IMR-90 (cell line): Measurements from ENCODE around the gene METTL21C. TPM values are rescaled to one million over a fixed set of nuclear protein-coding genes. Genes with fewer than 3 reads are reported as not detected.

ENCODE experiments used
- ATAC-seq: fragments of 200-7000 bp; cut with Tn5 transposase; 2 replicates; pipeline ENCODE4 v1.9.1; 2020; ENCODE audit warnings: low read depth, mild to moderate bottlenecking, moderate library complexity
- BruUV-seq: library from RNA; stranded (reverse); fragments of 400-500 nt; replicated peaks from 2 replicates; lab custom pipeline; 2021; lab: Mats Ljungman, UMichigan
- CTCF ChIA-PET: fragments of 300-600 bp; formaldehyde crosslinking; extraction: SDS; loops from one replicate; lab custom pipeline; 2021; ENCODE audit warnings: antibody characterized with exemption; lab: Yijun Ruan, JAX
- POLR2A ChIA-PET: fragments of 300-600 bp; sonication (Branson Sonifier 250); formaldehyde crosslinking; loops from one replicate; lab custom pipeline; 2022; ENCODE audit warnings: antibody characterized with exemption; ENCODE audit not compliant: unreplicated experiment; lab: Charles Lee
- DNase-seq: peaks from one replicate; pipeline ENCODE4 v3.0.0; 2013
- H2AFZ ChIP-seq: replicated peaks from 2 replicates; pipeline ENCODE3; 2013; ENCODE audit warnings: low read length, mild to moderate bottlenecking; ENCODE audit not compliant: poor library complexity
- H2AK5ac ChIP-seq: 2 replicates; pipeline ENCODE4 v1.6.1; 2013; ENCODE audit warnings: low read depth, low read length, inconsistent platforms
- H2AK9ac ChIP-seq: replicated peaks from 2 replicates; pipeline ENCODE3; 2013; ENCODE audit warnings: mild to moderate bottlenecking, low read depth, low read length, moderate library complexity; ENCODE audit not compliant: poor library complexity
- H2BK120ac ChIP-seq: 2 replicates; pipeline ENCODE4 v1.6.1; 2013; ENCODE audit warnings: low read depth, low read length, inconsistent platforms
- H2BK15ac ChIP-seq: 3 replicates; pipeline ENCODE4 v1.6.1; 2013; ENCODE audit warnings: low read depth, low read length, inconsistent platforms
- H2BK20ac ChIP-seq: 2 replicates; pipeline ENCODE4 v1.6.1; 2013; ENCODE audit warnings: low read depth, mild to moderate bottlenecking, inconsistent platforms, low read length, moderate library complexity
- H2BK5ac ChIP-seq: 2 replicates; pipeline ENCODE4 v1.6.1; 2013; ENCODE audit warnings: mild to moderate bottlenecking, low read depth, low read length, inconsistent platforms; ENCODE audit not compliant: poor library complexity, severe bottlenecking
- H3K14ac ChIP-seq: replicated peaks from 2 replicates; pipeline ENCODE4 v1.6.1; 2013; ENCODE audit warnings: low read depth, low read length, inconsistent platforms
- H3K18ac ChIP-seq: 2 replicates; pipeline ENCODE4 v1.6.1; 2013; ENCODE audit warnings: low read depth, low read length, control low read depth
- H3K23ac ChIP-seq: 2 replicates; pipeline ENCODE4 v1.6.1; 2013; ENCODE audit warnings: low read depth, low read length, inconsistent platforms
- H3K27ac ChIP-seq: 2 replicates; pipeline ENCODE4 v1.5.1; 2013; ENCODE audit warnings: mild to moderate bottlenecking, control low read depth, low read length; ENCODE audit not compliant: insufficient read depth
- H3K27me3 ChIP-seq: 2 replicates; pipeline ENCODE4 v1.6.1; 2013; ENCODE audit warnings: low read length; ENCODE audit not compliant: control insufficient read depth, insufficient read depth
- H3K36me3 ChIP-seq: 2 replicates; pipeline ENCODE4 v1.6.1; 2013; ENCODE audit warnings: low read length, mixed read lengths; ENCODE audit not compliant: control insufficient read depth, insufficient read depth
- H3K4ac ChIP-seq: 2 replicates; pipeline ENCODE4 v1.6.1; 2013; ENCODE audit warnings: low read depth, low read length, inconsistent platforms
- H3K4me1 ChIP-seq: 2 replicates; pipeline ENCODE4 v1.6.1; 2013; ENCODE audit warnings: low read length, mixed read lengths; ENCODE audit not compliant: control insufficient read depth, insufficient read depth
- H3K4me2 ChIP-seq: 2 replicates; pipeline ENCODE4 v1.6.1; 2013; ENCODE audit warnings: low read depth, mild to moderate bottlenecking, control low read depth, low read length, moderate library complexity
- H3K4me3 ChIP-seq: 2 replicates; pipeline ENCODE4 v1.5.1; 2013; ENCODE audit warnings: low read depth, mild to moderate bottlenecking, control low read depth, low read length, moderate library complexity; ENCODE audit not compliant: insufficient read depth
- H3K56ac ChIP-seq: 2 replicates; pipeline ENCODE4 v1.6.1; 2013; ENCODE audit warnings: low read length, inconsistent platforms; ENCODE audit not compliant: insufficient read depth; ENCODE audit errors: extremely low read depth
- H3K79me1 ChIP-seq, 2 experiments: 2 replicates each; pipeline ENCODE4 v1.6.1; 2013; ENCODE audit warnings: low read length in 2 of 2, inconsistent platforms in 1 of 2, low read depth in 1 of 2
- H3K9ac ChIP-seq: 2 replicates; pipeline ENCODE4 v1.6.1; 2013; ENCODE audit warnings: low read depth, low read length, control low read depth
- H3K9me1 ChIP-seq: 2 replicates; pipeline ENCODE4 v1.6.1; 2013; ENCODE audit warnings: low read length, inconsistent platforms; ENCODE audit not compliant: insufficient read depth
- H3K9me3 ChIP-seq: 2 replicates; pipeline ENCODE4 v1.6.1; 2013; ENCODE audit warnings: low read length; ENCODE audit not compliant: control insufficient read depth, insufficient read depth
- H4K20me1 ChIP-seq: 2 replicates; pipeline ENCODE4 v1.6.1; 2013; ENCODE audit warnings: low read length, inconsistent platforms; ENCODE audit not compliant: insufficient read depth
- H4K5ac ChIP-seq: 2 replicates; pipeline ENCODE4 v1.6.1; 2013; ENCODE audit warnings: mild to moderate bottlenecking, low read depth, low read length, control low read depth
- H4K8ac ChIP-seq, 2 experiments: 2 replicates each; pipeline ENCODE4 v1.6.1; 2013; ENCODE audit warnings: low read depth in 2 of 2, low read length in 2 of 2, control low read depth in 1 of 2, inconsistent platforms in 1 of 2
- H4K91ac ChIP-seq: 2 replicates; pipeline ENCODE4 v1.6.1; 2013; ENCODE audit warnings: low read depth, low read length, inconsistent platforms; ENCODE audit not compliant: insufficient read depth
- CTCF ChIP-seq: conservative IDR thresholded peaks from 2 replicates; pipeline ENCODE4 v1.5.1; 2012; ENCODE audit warnings: mild to moderate bottlenecking, low read depth, low read length, improper control_type of control experiment
- FOS ChIP-seq: fragments of 150-350 bp; IDR thresholded peaks from 2 replicates; pipeline ENCODE4 v1.6.1; 2016; ENCODE audit warnings: low read depth, low read length
- SMC3 ChIP-seq: fragments of 150-350 bp; IDR thresholded peaks from 2 replicates; pipeline ENCODE4 v1.6.1; 2016; ENCODE audit warnings: low read depth, mild to moderate bottlenecking, antibody characterized with exemption, low read length, moderate library complexity
- USF2 ChIP-seq: fragments of 150-350 bp; IDR thresholded peaks from 2 replicates; pipeline ENCODE4 v1.6.1; 2017; ENCODE audit warnings: mild to moderate bottlenecking, antibody characterized with exemption, low read length, low read depth
- WGBS, 2 experiments: methylation state at CpG; one replicate each; pipeline versions ENCODE4 v1.1.5 to v1.1.7; 2013; ENCODE audit warnings: missing lambda C conversion rate in 2 of 2; ENCODE audit not compliant: insufficient read length in 1 of 2; ENCODE audit errors: extremely low coverage in 2 of 2; 5-methylcytosine and 5-hydroxymethylcytosine counted together
- dilution Hi-C: fragments of 300-500 bp; cut with HindIII; formaldehyde crosslinking; loops from one replicate; pipeline ENCODE4 v1.14.3; 2018; ENCODE audit warnings: low sequenced_read_pairs; ENCODE audit not compliant: unreplicated experiment
- in situ Hi-C: fragments of 300-500 bp; cut with MboI; formaldehyde crosslinking; loops from 3 replicates; pipeline ENCODE4 v1.14.3; 2019; ENCODE audit warnings: low sequenced_read_pairs, inconsistent platforms, mixed read lengths
- intact Hi-C: fragments of 100-400 bp; cut with micrococcal nuclease; formaldehyde crosslinking; loops from 2 replicates; pipeline ENCODE4 v1.10.0; 2022
- polyA plus RNA-seq, 3 experiments: library from polyadenylated mRNA; depleted of rRNA; stranded (reverse); fragments of >200 nt; gene quantifications; 2 replicates each; pipeline ENCODE4 v1.2.3, GENCODE V29; 2012; ENCODE audit warnings: low replicate concordance in 1 of 3
- total RNA-seq: library from RNA; depleted of rRNA; stranded (reverse); fragments of >200 nt; gene quantifications from 2 replicates; pipeline ENCODE4 v1.2.3, GENCODE V29; 2012

METTL21C gene
- total and polyA plus RNA-seq, 2 of the 4 experiments (the other 2 are of a cell fraction): not detected

- Histone ChIP-seq H2BK5ac (no peak overlapping the region), H3K9ac (no peak overlapping the region), H3K4me3 (no peak overlapping the region), H2BK120ac (no peak overlapping the region), H2AK5ac (no peak overlapping the region), H2AFZ (no peak overlapping the region), H3K9me3 (no peaks in the 10 kb centered on the region), H3K4me1 (no peaks in the 10 kb centered on the region), H3K4me2 (no peak overlapping the region), H4K20me1 (no peaks in the 10 kb centered on the region), H4K8ac (no peak overlapping the region), H4K5ac (no peak overlapping the region), H3K56ac (no peak overlapping the region), H3K36me3 (peaks cover 28% of the 10 kb centered on the region), H2AK9ac (no peak overlapping the region), H4K91ac (no peak overlapping the region), H3K23ac (no peak overlapping the region), H2BK15ac (no peak overlapping the region), H3K79me1 (peaks cover 5 to 9% of the 10 kb centered on the region in 2 experiments; a peak in 2 of 4 replicates), H2BK20ac (no peak overlapping the region), H3K14ac (no peak overlapping the region), H3K9me1 (0 out of 2 replicates have a peak, but pooled peaks cover 3% of the 10 kb centered on the region), H3K4ac (no peak overlapping the region), H3K27me3 (no peaks in the 10 kb centered on the region), H3K27ac (no peak overlapping the region), H3K18ac (no peak overlapping the region)
- in situ Hi-C loops (no loop called here), intact Hi-C loops (loop anchor here (2.0 kb wide), 1 partner anchor 15 kb away; no protein-coding TSS in a partner anchor), dilution Hi-C loops (no loop called here)
- CTCF ChIA-PET: no interaction called here
- TF ChIP-seq CTCF (no peak), FOS (no peak), SMC3 (no peak), USF2 (no peak)
- no peak for DNase-seq
- POLR2A ChIA-PET: no interaction called here
- ATAC-seq: no peak
- WGBS, 2 experiments: no CpG with 5 or more reads among the region's 1 CpG
- no TSS peak for BruUV-seq
Observed at GRCh38 chr13:102645701-102646100, 49.1 kb downstream of the METTL21C start.
